Epidermal melanocyte (primary cell): ENCODE measurements around the gene CD164.
"Not testable (repeated sequence)": the region's sequence is repeated elsewhere in the genome, so short reads cannot be mapped to it uniquely, and the experiment has no call there.

Source experiments
- DNase-seq: peaks from one replicate; pipeline ENCODE4 v3.0.0; 2011; ENCODE audit warnings: low spot score; ENCODE audit not compliant: insufficient read length

CD164 gene

DNA sequence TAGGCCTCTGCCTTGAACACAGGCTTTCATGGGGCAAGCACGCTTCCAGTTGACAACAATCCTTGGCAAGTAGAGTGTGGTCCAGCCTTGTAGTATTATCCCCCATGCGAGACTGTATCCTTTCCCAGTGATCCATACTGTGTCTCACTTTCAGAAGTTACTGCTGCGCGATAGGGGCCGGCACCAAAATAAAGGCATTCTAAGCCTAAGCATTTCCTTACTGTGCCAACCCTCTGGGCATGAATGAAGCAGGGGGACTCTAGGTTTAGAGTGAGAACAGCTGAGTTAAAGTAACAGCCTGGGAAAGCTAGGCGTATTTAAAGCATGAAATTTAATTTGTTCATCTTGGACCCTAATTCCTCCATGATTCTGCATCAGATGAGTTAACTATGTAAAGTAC lies 39.4 kb downstream of the CD164 start:
- no peak for DNase-seq

DNA sequence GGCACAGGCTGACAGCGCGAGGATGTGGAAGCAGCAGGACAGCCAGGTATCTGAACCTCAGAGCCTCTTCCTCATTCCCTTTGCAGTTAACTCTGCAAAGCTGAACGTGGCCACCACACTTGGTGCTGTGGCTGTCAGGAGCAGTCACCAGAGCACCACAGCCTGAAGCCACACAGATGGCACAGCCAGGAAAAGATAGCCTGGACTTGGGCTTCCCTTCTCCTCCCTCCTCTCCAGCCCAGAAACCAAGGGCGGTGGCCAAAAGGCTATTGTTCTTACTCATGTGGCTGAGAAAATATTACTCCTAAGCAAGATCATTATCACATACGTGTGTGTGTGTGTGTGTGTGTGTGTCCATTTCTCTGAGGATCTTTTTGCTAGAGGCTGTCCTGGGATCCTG lies 39.8 kb downstream of the CD164 start:
- DNase-seq, result no peak

DNA sequence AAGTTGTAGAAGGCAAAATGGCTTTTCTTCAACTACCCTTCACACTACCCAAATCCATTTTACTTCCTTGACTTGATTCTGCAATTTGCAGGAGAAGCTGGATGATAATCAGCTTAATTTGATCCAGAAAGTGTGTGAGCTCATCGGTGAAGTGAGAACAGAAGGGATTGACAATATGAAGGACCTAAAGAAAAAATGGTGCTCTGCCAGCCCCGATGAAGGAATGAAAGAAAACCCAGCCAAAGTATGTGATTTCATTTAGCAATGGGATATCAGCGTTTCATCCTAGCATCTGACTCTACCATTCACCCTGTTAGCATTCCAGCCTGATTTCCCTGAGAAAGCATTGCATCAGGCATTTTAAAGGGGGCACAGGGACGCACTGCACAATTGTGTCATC lies 41.5 kb downstream of the CD164 start:
- no peak for DNase-seq

DNA sequence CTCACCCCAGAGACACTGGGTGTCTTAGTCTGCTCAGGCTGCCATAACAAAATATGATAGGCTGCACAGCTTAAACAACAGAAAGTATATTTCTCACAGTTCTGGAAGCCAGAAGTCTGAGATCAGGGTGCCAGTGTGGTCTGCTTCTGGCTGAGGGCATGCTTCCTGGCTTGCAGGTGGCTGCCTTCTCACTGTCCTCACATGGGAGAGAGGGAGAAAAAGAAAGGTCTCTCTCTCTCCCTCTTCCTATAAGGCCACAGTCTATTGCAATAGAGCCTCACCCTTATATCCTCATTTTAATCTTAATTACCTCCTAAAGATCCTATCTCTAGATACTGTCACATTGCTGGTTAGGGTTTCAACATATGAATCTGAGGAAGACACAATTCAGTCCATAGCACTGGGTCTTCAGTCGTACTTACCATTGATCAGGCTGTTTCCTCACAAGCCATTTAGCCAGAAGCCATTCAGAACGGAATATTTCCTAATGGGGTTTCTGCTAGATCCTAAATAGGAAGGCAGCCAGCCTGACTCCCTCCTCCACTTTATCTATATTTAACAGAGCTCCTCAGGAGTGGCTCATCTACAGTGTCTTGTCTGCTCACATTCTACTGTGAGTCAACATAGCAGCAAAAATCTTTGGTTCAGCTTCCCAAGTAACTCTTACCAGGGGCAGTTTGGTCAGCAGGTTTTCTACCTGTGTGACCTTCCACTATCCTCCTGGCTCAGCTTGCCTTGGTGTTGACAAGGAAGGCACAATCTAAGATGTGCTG lies 42.2 kb downstream of the CD164 start:
- DNase-seq, result no peak

DNA sequence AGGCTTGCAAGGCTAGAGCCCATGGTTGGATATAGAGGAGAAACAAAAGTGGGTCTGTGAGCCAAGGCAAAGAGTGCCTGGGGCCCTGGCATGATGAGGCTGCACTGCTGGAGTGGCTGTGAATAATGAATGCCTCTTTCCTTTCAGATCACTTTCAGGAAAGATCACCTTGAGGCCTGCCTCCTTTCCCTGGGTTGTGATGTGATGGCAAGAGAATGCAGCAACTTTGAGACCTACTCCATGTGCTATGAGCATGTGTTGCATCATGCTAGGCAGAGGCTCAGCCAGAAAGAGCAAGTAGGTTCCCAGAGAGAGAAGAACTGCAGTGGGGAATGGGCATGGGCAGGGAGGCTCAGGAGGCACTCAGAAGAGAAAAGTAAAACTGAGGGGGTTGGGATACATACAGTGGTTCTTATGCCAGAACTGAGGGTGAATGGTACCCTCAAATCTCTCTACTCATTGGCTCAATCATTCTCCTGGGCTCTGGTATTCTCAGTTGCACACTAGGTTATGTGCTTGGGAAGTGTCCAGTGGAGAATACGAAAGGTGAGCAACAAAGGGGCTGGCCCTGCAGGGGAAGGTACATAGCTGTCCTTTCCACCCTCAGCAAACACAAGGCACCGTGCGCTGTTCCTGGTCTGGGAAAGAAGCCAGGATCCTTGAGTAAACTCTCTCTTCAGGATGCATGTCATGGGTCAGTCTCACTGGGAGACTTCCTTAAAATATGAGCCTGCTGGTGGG lies 45.9 kb downstream of the CD164 start:
- DNase-seq, result peak; percentile 47

DNA sequence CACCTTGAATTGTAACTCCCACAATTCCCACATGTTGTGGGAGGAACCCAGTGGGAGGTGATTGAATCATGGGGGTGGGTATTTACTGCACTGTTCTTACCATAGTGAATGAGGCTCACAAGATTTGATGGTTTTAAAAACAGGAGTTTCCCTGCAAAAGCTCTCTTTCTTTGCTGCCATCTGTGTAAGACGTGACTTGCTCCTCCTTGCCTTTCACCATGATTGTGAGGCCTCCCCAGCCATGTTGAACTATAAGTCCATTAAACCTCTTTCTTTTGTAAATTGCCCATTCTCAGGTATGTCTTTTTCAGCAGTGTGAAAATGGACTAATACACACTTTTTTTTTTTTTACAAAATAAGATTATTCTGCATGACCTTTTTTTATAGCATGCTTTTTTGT lies 48.4 kb downstream of the CD164 start:
- DNase-seq, result not testable (repeated sequence)

DNA sequence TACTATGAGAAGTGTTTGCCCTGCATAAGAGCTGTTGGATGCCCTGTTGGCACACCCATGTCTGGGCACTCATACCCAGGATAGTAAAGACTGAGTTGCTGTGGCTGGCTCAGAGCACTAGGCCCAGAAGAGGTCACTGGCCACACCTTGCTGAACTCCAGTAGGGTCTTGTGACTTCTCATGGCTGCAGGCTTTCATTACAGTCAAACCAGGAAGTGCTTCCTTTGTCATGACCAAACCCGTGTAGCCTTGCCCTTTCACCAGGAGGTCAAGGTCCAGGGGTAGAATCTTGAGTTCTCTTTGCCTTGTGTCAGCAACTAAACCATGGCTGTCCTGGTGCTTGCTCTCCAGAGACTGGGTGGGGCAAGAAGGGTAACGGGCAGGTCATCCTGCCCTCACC lies 49.5 kb downstream of the CD164 start:
- DNase-seq, result no peak

DNA sequence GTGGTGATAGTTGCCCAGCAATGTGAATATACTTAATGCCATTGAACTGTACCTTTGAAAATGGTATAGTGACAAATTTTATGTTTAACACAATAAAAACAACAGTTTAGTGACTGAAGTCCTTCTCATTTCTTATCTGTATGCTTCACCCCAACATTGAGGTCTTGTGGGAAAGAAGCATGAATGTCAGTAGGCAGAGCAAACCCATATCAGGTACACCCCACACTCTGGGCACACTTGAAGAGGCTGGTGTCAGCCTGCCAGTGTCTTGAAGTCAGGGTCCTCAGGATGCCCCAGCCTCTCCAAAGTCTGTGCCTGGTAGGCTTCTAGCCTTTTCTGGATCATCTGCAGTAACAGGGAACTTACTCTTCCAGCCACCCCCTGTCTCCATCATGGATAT lies 51.2 kb downstream of the CD164 start:
- no peak for DNase-seq

DNA sequence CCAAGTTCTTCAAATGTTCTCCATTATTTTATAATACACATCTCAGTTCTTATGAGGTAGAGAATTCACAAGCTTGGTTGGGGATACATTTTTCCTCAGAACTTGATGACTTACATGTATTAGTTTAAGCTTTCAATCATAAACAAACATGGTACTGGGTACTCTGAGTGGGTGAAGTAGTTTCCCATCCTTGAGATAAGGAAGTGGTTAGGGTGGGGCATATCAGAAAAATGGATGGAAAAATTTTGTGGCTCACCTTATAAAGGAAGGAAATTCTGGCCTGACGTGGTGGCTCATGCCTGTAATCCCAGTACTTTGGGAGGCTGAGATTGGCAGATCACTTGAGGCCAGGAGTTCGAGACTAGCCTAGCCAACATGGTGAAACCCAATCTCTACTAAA lies 52.0 kb downstream of the CD164 start:
- DNase-seq, result no peak

DNA sequence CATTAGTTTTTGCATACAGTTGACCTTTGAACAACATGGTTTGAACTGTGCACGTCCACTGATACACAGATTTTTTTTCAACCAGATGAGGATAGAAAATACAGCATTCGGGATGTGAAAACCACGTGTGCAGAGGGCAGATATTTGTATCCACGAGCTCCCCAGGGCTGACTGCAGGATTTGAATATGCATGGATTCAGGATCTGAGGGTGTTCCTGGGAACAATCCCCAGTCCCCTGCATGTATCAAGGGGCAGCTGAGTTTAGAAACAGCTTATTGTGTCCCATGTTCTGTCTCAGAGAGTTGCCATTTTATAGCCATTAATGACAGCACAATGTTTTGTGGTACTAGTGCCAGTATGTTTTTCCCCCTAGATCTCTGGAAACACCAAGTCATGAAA lies 53.6 kb downstream of the CD164 start:
- no peak for DNase-seq

DNA sequence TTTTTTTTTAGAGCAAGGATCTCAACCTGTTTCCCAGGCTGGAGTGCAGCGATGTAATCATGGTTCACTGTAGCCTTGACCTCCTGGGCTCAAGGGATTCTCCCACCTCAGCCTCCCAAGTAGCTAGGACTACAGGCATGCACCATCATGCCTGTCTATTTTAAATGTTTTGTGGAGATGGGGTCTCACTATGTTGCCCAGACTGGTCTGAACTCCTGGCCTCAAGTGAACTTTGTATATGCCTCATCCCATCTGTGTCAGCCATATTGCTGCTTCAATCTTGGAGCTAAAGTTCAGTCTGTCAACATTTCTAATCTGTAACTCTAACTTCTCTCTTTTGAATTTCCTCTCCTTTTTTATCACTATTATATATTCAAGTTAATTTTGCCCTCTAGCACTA lies 54.3 kb downstream of the CD164 start:
- DNase-seq, result no peak

DNA sequence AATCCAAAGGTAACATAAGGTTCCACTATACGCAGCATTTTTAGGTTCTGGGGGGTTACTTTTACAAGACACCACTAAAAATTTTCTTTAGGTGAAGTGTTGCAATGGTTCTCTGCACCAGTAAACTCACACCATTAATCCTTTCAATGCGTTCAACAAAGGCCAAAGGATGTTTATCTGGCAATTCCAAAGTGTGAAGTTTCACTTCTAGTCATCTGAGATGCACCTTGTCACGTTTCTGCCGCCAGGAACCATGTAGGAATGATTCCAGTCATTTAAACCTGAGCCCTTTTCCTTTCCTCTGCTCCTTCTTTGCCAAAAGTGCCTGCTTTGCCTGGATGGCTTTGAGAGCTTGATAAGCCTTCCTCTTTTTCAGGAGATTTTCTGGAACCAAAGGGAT lies 54.8 kb downstream of the CD164 start:
- no peak for DNase-seq

DNA sequence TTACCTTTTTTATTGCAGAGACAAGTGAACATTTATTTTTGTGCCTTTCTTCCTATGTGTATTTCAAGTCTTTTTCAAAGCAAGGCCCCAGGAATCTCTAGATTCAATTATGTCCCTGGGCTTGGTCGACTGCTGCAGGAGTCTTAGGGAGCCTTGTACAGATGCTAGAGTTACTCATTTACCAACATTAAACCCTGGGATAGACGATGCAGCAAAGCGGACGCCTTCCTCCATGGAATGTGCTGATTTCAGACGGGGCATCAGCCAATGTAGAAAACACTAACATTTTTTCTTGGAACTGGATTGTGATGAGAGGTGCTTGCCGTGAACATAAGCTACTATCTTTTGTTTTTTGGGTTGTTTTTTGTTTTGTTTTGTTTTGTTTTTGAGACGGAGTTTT lies 55.9 kb downstream of the CD164 start:
- no peak for DNase-seq

DNA sequence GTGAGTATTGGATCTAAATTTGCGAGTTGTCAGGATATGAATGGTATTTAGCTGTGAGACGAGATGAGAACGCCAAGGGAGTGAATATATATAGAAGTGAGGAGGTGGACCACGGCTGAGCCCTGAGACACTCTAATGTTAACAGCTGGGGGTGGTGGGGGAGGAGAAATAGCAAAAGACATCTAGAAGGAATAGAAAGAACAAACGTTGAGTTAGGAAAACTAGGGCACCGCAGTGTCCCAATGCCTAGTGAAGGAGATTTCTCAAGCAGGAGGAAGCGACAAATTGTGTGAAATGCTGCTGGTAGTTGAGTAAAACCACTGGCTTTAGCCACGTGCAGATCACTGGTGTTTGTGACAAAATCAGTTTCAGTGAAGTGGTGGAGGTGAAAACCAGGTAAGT lies 56.9 kb downstream of the CD164 start:
- no peak for DNase-seq

DNA sequence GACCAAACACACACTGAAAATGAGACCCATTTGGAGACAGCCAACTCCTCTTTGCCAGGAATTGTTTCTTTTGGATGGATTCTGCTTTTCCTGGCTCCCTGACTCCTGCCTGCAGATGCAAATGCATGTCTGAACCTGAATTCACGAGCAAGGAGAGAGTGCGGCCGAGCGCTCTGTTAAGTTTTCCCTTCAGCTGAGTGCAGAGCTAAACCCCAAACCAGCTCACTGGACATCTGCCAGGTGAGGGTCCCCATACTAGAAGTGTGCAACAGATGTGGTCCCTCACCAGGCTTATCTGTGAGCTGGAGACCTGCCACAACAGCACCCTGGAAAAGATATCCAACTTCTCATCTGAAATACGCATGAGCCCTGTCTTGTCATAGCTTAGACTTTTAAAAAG lies 59.0 kb downstream of the CD164 start:
- no peak for DNase-seq

DNA sequence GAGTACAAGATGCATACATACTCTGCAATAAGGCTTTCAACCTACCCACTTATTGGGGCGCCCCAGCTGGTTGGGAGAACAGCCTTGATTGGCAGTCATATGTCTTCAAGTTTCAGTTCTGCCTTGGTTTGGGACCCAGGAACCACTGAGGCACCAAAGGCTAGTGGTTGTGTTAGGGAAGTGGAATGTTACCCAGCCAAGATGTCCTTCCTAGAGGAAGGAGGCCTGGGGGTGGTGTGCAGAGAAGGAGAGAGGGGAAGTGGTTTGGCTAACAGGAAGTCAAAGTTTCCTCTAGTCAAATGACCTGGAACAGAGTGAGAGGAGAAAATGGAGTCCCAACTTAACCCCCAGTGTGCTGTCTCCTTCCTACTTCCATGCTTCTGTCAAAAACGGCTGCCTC lies 59.4 kb downstream of the CD164 start:
- no peak for DNase-seq

DNA sequence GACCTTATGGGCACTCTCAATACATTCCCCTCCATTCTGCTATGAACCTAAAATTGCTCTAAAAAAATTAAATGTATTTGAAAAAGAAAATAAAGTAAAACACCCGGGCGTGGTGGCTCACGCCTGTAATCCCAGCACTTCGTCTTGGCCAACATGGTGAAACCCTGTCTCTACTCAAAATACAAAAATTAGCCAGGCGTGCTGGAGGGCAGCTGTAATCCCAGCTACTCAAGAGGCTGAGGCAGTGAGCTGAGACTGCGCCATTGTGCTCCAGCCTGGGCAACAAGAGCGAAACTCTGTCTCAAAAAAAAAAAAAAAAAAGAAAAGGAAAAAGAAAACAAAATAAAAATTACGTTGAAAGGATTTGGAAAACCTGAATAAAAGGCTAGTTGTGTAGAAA lies 60.5 kb downstream of the CD164 start:
- no peak for DNase-seq

DNA sequence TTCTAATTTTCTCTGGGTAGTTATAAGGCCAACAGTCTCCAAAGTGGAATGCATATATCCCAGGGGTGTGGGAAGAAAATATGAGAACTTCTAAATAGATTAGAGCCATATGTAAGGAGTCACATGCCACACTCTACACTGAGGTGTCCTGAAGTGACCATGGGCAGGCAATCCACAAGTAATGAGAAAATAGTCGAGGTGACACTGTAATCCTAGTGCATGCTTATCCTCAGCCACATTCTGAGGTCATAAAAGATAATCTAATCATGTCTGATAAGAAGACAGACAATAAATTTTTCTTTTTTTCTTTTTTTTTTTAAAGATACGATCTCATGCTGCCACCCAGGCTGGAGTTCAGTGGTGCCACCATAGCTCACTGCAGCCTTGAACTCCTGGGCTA lies 62.2 kb downstream of the CD164 start:
- DNase-seq, result no peak

DNA sequence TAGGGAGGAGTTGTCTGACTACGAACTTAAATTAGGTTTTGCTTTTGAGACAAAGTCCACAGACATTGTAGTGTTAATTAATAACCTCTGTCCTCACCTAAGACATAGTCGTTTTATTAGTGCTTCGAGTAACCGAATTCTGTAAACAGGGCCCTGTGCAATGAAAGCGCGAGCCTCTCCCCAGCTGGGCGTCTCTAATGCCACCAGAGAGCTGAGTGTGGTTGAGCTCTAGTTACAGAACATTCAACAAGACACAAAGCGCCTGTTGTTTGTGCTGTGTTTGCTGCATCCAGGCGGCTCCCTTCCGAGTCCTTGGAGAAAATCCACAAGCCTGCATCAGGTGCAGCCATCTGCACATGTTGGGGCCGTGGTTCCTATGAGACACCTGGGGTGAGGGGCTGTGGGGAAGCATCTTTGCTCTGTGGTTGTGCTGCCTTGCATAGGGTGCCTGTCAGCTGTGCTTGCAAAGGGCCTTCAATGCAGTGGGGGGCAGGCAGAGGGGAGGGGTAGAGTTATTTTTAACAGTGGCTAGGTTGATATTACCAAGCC lies 63.9 kb downstream of the CD164 start:
- DNase-seq, result no peak

DNA sequence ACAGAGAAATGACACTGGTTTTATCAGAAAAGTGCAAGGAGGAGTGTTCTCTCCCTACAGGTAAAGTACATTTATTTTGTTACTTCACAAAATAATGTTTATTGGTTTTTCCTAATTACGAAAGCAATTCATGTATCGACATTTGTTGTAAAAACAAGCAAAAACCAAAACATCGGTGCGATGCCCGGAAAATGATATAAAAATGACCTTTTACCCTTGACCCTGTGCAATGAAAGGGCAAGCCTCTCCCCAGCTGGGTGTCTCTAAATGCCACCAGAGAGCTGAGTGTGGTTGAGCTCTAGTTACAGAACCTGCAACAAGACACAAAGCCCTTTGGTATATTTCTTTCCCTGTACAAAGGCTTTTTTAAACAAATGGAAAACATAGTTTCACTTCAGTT lies 65.4 kb downstream of the CD164 start:
- DNase-seq, result no peak
